Coronary artery (tissue), 2 donors: Measurements from ENCODE around the gene HSPA12B.

Experiments used
- DNase-seq: peaks from one replicate; pipeline ENCODE4 v3.0.0-alpha.2; 2017; ENCODE audit warnings: low spot score
- H3K27ac ChIP-seq, 2 donors: fragments of 200-600 bp; sonication (generic); one replicate each; pipeline ENCODE4 v1.5.1; 2016 to 2019
- H3K4me3 ChIP-seq: fragments of 200-600 bp; sonication (generic); 2 replicates; pipeline ENCODE4 v1.5.1; 2016; ENCODE audit warnings: mild to moderate bottlenecking, moderate library complexity
- CTCF ChIP-seq: fragments of 200-600 bp; sonication (generic); IDR thresholded peaks from one replicate; pipeline ENCODE4 v1.5.1; 2019; ENCODE audit warnings: antibody characterized with exemption

Gene HSPA12B

GRCh38 chr20:3690413-3690812, 42.1 kb upstream of the HSPA12B start:
- no peak for DNase-seq
- TF ChIP-seq CTCF = no peak
- Histone ChIP-seq H3K4me3 (no peak overlapping the region), H3K27ac (no peak overlapping the region)

- H3K27ac ChIP-seq = no peak overlapping the region
- no peak for TF ChIP-seq CTCF
- H3K4me3 ChIP-seq = no peak overlapping the region
- no peak for DNase-seq
Observed at GRCh38 chr20:3691306-3691705, 41.2 kb upstream of the HSPA12B start.

DNA sequence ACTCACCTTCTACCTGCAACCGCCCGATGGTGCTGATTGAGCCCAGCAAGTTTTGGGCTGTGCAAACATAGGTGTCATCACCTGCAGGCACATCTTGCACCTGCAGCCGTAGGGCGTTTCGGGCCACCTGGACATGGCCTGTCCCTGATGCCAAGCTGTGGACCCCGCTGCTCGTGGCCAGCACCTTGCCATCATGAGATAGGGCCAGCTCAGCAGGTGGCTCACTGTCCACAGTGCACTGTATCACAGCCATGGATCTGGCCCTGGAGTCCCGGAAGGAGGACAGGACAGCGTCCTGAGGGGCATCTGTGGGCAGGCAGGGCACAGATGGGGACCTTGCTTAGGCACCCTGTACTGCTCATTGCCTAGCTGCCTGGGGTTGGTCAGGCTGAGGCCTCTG, 40.6 kb upstream of the HSPA12B start:
- DNase-seq = no peak
- Histone ChIP-seq H3K4me3 (no peak overlapping the region), H3K27ac (no peak overlapping the region)
- no peak for TF ChIP-seq CTCF

GRCh38 chr20:3692706-3693294, 39.7 kb upstream of the HSPA12B start:
- no peak for TF ChIP-seq CTCF
- H3K4me3 ChIP-seq = no peak overlapping the region
- DNase-seq = no peak
- no peak overlapping the region for H3K27ac ChIP-seq

DNA sequence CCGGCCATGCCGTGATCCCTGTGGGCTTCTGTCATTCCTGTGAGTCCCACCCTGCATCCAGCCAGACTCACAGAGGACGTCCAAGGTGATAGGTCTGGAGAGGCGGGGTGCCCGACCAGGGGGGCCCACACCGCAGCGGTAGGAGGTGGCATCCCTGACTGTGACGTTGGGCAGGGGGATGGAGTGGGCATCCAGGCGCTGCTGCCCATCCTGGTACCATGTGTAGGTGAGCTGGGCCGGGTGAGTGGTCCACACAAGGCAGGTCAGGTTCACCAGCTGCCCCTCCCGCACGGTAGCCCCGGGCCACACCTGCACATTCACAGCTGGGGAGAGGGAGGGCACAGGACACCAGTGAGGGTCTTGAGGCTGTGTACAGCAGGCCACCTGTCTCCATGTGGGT, 39.1 kb upstream of the HSPA12B start:
- no peak overlapping the region for H3K27ac ChIP-seq
- no peak for TF ChIP-seq CTCF
- no peak overlapping the region for H3K4me3 ChIP-seq
- no peak for DNase-seq

GRCh38 chr20:3694864-3695263, 37.6 kb upstream of the HSPA12B start:
- DNase-seq = no peak
- Histone ChIP-seq H3K4me3 (no peak overlapping the region), H3K27ac (no peak overlapping the region)
- no peak for TF ChIP-seq CTCF

DNA sequence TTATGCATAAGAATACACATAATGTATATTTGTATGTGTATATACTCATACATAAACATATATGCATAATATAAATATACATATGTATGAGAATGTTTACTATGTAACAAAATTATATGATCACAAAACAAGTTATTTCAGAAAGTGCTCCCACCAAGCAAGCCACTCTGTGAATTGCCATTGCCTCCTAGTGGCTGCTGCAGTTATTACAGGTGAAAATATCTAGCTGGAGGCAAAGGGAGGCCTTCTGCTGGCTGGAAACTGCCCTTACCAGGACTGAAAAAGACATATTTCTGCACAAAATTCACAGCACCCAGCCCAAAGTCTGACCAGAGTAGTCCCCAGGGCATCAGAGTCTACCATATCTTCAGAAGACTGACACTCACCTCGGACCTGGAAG, 36.3 kb upstream of the HSPA12B start:
- Histone ChIP-seq H3K4me3 (no peak overlapping the region), H3K27ac (no peak overlapping the region)
- TF ChIP-seq CTCF = no peak
- DNase-seq = no peak
